ENCODE measurements around the gene ARHGEF11. TPM values are rescaled to one million over a fixed set of nuclear protein-coding genes. Genes with fewer than 3 reads are reported as not detected.

Gene ARHGEF11
- total RNA-seq, 1 experiment from 2014 or later = 41.1 TPM

DNA sequence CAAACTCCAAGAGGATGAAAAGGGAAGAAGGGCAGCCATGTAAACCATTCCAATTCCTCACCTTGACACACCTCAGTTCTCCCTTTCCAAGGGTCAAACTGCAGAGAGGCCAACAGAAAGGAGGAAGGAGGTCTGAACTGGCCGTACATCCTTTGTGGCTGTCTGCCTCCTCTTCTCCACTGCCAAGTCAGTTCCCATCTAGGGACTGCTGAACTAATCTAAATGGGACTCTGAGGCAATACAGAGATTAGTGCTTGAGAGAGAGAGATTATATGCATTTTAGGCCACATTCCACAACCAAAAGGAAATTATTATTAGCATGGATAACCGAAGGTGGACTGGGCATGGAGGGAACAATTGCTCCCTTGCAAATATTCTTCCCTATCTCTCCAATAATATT lies 2.7 kb downstream of the ARHGEF11 start:
- no peak overlapping the region for H4K8ac ChIP-seq (replicated peaks; ENCODE audit: insufficient read length, low read depth, low read length)
- Mint-ChIP-seq H3K9me3 (no peaks in the 10 kb centered on the region), H3K4me1 (peaks cover 55 to 57% of the 10 kb centered on the region in 2 experiments), H3K36me3 (ENCODE audit: insufficient read depth in 1 of 3, low read depth in 3 of 3) (peaks cover 3 to 11% (median 3%) of the 10 kb centered on the region in 3 experiments; a peak in 5 of 7 replicates), H3K27ac (no peak overlapping the region), H3K27me3 (ENCODE audit: low read depth) (no peaks in the 10 kb centered on the region; the same call in 1 of the 2 replicates), H3K4me3 (peak overlapping the region; percentile 86 to 91)
- no peak overlapping the region for H2BK5ac ChIP-seq (ENCODE audit: insufficient read length, low read length)
- no peak overlapping the region for H2BK12ac ChIP-seq (ENCODE audit: insufficient read length, low read depth, low read length)
- H3K9me3 ChIP-seq (ENCODE audit: control insufficient read depth, low read depth, low read length) = no peaks in the 10 kb centered on the region
- no peak overlapping the region for H3T11ph ChIP-seq (ENCODE audit: low read length)
- no peak overlapping the region for H2BK15ac ChIP-seq (ENCODE audit: low read depth, low read length)
- H3K14ac ChIP-seq (ENCODE audit: insufficient read depth, low read length) = no peak overlapping the region
- no peak overlapping the region for H3K23ac ChIP-seq (ENCODE audit: insufficient read length, low read depth, low read length)
- TF ChIP-seq, protein P1, sequence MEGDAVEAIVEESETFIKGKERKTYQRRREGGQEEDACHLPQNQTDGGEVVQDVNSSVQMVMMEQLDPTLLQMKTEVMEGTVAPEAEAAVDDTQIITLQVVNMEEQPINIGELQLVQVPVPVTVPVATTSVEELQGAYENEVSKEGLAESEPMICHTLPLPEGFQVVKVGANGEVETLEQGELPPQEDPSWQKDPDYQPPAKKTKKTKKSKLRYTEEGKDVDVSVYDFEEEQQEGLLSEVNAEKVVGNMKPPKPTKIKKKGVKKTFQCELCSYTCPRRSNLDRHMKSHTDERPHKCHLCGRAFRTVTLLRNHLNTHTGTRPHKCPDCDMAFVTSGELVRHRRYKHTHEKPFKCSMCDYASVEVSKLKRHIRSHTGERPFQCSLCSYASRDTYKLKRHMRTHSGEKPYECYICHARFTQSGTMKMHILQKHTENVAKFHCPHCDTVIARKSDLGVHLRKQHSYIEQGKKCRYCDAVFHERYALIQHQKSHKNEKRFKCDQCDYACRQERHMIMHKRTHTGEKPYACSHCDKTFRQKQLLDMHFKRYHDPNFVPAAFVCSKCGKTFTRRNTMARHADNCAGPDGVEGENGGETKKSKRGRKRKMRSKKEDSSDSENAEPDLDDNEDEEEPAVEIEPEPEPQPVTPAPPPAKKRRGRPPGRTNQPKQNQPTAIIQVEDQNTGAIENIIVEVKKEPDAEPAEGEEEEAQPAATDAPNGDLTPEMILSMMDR (conservative IDR thresholded peaks at IDR 0.05) = no peak
- no peak overlapping the region for H3K18ac ChIP-seq (ENCODE audit: insufficient read length, low read depth, low read length)
- no peak overlapping the region for H2AFZ ChIP-seq (ENCODE audit: low read length)
- H2BK20ac ChIP-seq (ENCODE audit: low read depth, low read length, poor library complexity, severe bottlenecking) = no peak overlapping the region
- no peaks in the 10 kb centered on the region for H3K27me3 ChIP-seq (ENCODE audit: insufficient read depth, low read length)
- no peak overlapping the region for H3K9ac ChIP-seq (ENCODE audit: extremely low read depth, insufficient read length, low read length)
- no peak overlapping the region for H2AK5ac ChIP-seq (ENCODE audit: insufficient read length, low read length)
- no peak overlapping the region for H3K56ac ChIP-seq (ENCODE audit: insufficient read length, low read depth, low read length)
- H4K5ac ChIP-seq (ENCODE audit: insufficient read length, low read depth, low read length) = no peak overlapping the region
- H3K4ac ChIP-seq (ENCODE audit: low read depth, low read length) = no peak overlapping the region
- H3K79me1 ChIP-seq (ENCODE audit: insufficient read depth, low read depth, low read length, poor library complexity, severe bottlenecking) = peaks cover 14% of the 10 kb centered on the region
- DNase-seq = no peak
- H3K4me1 ChIP-seq (ENCODE audit: insufficient read depth, low read length) = peaks cover 10% of the 10 kb centered on the region
- peaks cover 23% of the 10 kb centered on the region for H3K23me2 ChIP-seq (ENCODE audit: insufficient read length, low read depth, low read length, poor library complexity, severe bottlenecking)
- no peaks in the 10 kb centered on the region for H4K20me1 ChIP-seq (ENCODE audit: control insufficient read depth, insufficient read depth, insufficient read length)
- no peak overlapping the region for H3K27ac ChIP-seq (ENCODE audit: insufficient read length, low read depth, low read length)
- H2BK120ac ChIP-seq (ENCODE audit: low read depth, low read length, poor library complexity, severe bottlenecking) = no peak overlapping the region
- H3K79me2 ChIP-seq (ENCODE audit: insufficient read depth, low read length) = peaks cover 28% of the 10 kb centered on the region; the same call in 1 of the 2 replicates
- H4K91ac ChIP-seq (ENCODE audit: insufficient read length, low read depth, low read length) = no peak overlapping the region
- peak overlapping the region; percentile 86 for H3K4me2 ChIP-seq (ENCODE audit: insufficient read depth, insufficient read length, low read length)
- WGBS (ENCODE audit: extremely low coverage, insufficient read length, low lambda C conversion rate) = no CpG with 5 or more reads among the region's 2 CpGs

Data from H9 (cell line).